GM06990 (cell line): ENCODE results near the gene MBNL2.

ENCODE experiments used
- DNase-seq: peaks from one replicate; pipeline ENCODE4 v3.0.0-alpha.2; 2011; ENCODE audit not compliant: insufficient read length; ENCODE audit errors: extremely low read depth
- H3K27me3 ChIP-seq: replicated peaks from 2 replicates; pipeline ENCODE4 v1.6.0; 2011; ENCODE audit warnings: low read length; ENCODE audit not compliant: control insufficient read depth, insufficient read depth
- H3K36me3 ChIP-seq: 2 replicates; pipeline ENCODE4 v1.5.1; 2011; ENCODE audit warnings: low read length; ENCODE audit not compliant: control insufficient read depth, insufficient read depth
- H3K4me3 ChIP-seq: replicated peaks from 2 replicates; pipeline ENCODE4 v1.5.1; 2011; ENCODE audit warnings: low read depth, mild to moderate bottlenecking, control low read depth, low read length
- TF ChIP-seq, protein P1 (sequence below): IDR thresholded peaks from 2 replicates; pipeline ENCODE4 v1.5.1; 2011; ENCODE audit warnings: low read length, control low read depth, mild to moderate bottlenecking, inconsistent platforms; ENCODE audit not compliant: insufficient read depth, poor library complexity, severe bottlenecking

MBNL2 gene

DNA sequence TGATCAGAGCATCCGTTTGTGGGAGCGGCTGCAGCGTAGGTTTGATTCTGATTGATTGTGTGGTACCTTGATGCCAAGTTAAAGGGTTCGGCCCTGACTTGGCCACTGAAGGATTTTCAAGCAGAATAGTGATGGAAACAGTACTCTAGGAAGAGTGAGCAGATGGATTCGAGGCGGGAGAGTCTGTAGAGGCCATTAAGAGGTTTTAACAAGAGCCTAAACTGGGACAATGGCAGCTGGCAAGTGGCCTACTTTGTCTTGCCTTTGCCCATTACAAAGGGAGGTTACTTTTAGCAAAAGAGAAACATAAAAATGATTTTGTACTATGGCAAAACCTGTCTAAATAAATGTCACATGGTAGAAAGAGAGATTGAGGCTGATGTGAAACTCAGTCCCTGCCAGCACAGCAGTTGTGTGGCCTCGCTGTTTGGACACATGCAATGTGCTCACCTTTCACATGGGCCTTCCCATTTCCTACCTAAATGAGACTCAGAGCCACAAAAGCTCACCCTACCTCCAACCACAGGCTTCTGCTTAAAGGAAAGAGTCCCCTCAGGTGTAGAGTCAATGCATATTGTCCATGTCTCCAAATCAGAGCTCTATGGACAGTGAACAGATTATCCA, 149.5 kb downstream of the MBNL2 start:
- no peaks in the 10 kb centered on the region; the same call in 1 of the 2 replicates for H3K36me3 ChIP-seq
- H3K4me3 ChIP-seq: no peak overlapping the region

DNA sequence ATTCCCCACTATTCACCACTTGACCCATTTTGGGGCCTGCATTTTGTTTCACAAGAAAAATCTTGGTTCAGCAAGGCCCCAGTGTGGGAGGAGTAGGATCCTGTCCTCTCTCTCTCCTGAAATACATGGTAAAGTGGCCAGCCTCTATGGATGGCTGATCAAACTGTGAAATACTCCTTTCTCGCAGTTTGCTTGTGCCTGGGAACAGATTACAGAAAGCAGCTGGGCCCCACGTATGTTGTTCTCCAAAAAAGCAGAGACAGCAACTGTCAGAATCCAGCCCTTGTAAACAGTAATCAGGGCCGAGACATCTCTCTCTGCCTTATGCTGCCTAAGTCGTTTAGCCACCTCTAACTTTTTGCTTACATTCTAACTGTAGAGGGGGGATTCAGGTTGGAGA, 150.8 kb downstream of the MBNL2 start:
- no peak for DNase-seq
- H3K36me3 ChIP-seq: no peaks in the 10 kb centered on the region; the same call in 1 of the 2 replicates
- no peaks in the 10 kb centered on the region for H3K27me3 ChIP-seq
- TF ChIP-seq, protein P1, sequence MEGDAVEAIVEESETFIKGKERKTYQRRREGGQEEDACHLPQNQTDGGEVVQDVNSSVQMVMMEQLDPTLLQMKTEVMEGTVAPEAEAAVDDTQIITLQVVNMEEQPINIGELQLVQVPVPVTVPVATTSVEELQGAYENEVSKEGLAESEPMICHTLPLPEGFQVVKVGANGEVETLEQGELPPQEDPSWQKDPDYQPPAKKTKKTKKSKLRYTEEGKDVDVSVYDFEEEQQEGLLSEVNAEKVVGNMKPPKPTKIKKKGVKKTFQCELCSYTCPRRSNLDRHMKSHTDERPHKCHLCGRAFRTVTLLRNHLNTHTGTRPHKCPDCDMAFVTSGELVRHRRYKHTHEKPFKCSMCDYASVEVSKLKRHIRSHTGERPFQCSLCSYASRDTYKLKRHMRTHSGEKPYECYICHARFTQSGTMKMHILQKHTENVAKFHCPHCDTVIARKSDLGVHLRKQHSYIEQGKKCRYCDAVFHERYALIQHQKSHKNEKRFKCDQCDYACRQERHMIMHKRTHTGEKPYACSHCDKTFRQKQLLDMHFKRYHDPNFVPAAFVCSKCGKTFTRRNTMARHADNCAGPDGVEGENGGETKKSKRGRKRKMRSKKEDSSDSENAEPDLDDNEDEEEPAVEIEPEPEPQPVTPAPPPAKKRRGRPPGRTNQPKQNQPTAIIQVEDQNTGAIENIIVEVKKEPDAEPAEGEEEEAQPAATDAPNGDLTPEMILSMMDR: no peak
- H3K4me3 ChIP-seq: no peak overlapping the region

More for the DNA sequence above, 149.5 kb downstream of the MBNL2 start:
- H3K27me3 ChIP-seq: no peaks in the 10 kb centered on the region
- no peak for DNase-seq
- TF ChIP-seq, protein P1: no peak

DNA sequence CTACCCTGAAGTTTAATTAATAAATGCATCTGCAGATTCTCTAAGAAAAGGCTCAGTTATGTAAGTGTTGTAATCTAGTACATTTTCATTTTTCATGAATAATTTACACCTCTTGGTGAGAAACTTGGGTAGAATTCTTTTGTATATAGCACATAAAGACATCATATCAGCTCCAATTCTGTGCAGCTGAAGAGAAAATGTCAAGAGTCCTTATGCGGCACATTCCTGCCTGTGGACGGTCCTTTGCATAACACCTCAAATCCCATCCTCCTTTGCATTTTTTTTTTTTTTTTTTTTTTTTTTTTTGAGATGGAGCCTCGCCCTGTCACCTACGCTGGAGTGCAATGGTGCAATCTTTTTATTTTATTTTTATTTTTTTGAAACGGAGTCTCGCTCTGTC, 151.7 kb downstream of the MBNL2 start:
- no peak overlapping the region for H3K4me3 ChIP-seq
- no peaks in the 10 kb centered on the region; the same call in 1 of the 2 replicates for H3K36me3 ChIP-seq
- no peaks in the 10 kb centered on the region for H3K27me3 ChIP-seq
- TF ChIP-seq, protein P1: no peak
- DNase-seq: no peak

DNA sequence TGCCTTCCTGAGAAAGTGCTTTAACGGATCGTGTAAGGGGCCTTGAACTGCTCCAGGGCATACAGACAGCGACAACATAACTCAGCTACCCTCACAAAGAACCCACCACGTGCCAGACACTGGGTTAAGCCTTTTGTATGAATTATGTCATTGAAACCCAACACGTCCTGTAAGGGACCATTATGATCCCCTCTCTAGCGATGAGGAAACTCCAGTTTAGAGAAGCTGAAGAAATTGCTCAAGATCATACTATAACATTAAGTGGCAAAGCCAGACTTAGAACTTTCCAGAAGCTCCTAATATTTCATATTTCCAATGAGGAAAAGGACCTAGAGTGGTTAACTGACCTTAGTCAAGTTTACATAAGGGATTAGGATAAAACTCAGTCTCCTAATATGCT, 154.8 kb downstream of the MBNL2 start:
- no peaks in the 10 kb centered on the region for H3K27me3 ChIP-seq
- DNase-seq: no peak
- no peaks in the 10 kb centered on the region; the same call in 1 of the 2 replicates for H3K36me3 ChIP-seq
- TF ChIP-seq, protein P1: no peak
- H3K4me3 ChIP-seq: no peak overlapping the region

DNA sequence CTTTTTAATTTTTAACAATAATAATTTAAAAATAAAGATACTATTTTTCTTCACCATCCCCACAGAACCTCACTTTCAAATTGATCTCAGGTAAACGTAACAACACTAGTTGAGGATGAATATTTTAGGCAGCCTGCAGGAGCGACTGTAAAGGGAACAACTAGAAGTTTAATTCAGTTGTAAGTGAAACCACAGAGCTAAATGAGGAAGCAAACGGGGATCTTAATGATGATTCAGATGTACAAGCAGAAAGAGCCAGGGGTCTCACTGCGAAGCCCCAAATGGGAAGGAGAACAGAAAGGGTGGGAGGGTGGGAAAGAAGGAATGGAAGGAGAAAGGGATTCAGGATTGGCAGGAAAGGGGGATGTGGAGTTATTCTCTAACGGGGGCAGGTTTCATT, 157.3 kb downstream of the MBNL2 start:
- no peak overlapping the region for H3K4me3 ChIP-seq
- DNase-seq: no peak
- no peaks in the 10 kb centered on the region; the same call in 1 of the 2 replicates for H3K36me3 ChIP-seq
- no peaks in the 10 kb centered on the region for H3K27me3 ChIP-seq
- TF ChIP-seq, protein P1: no peak

DNA sequence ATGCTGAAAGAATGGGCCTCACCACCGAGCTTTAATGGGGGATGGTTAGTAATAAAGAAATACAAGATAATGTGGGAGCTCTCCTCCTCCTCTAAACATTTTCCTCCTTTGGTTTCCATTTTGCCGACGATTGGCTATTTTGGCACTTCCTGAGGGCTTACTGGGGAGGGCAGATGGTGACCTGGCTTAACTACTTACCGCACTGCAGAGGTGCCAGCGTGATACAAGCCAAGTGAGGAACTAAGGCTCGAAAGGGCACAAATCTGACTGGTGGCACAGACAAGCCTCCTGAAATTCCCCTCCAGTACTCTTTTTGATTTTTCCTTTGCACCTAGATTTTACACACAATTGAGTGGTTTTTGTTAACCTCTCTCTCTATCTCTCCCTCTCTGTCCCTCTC, 158.6 kb downstream of the MBNL2 start:
- H3K36me3 ChIP-seq: no peaks in the 10 kb centered on the region
- TF ChIP-seq, protein P1: no peak
- H3K4me3 ChIP-seq: no peak overlapping the region
- DNase-seq: no peak
- no peaks in the 10 kb centered on the region for H3K27me3 ChIP-seq
